NCI-H2081 treated with DMSO at 0.1 percent for 48 hours (cell line): ENCODE data around the gene SLC22A16.
"Not testable (repeated sequence)": the region's sequence is repeated elsewhere in the genome, so short reads cannot be mapped to it uniquely, and the experiment has no call there.

ENCODE experiments used
- DNase-seq: peaks from one replicate; lab custom pipeline; 2025; lab: John Stamatoyannopoulos, UW

Gene SLC22A16

GRCh38 chr6:110488606-110489190 lies 12.3 kb upstream of the SLC22A16 start:
- DNase-seq, result no peak

- DNase-seq, result not testable (repeated sequence)
Measured at GRCh38 chr6:110487968-110488381, 11.6 kb upstream of the SLC22A16 start.

- DNase-seq, result no peak
Measured at GRCh38 chr6:110486756-110487155, 10.3 kb upstream of the SLC22A16 start.

GRCh38 chr6:110485491-110485890 lies 9.1 kb upstream of the SLC22A16 start:
- no peak for DNase-seq

GRCh38 chr6:110484321-110484720 lies 7.9 kb upstream of the SLC22A16 start:
- no peak for DNase-seq

GRCh38 chr6:110482774-110483400 lies 6.5 kb upstream of the SLC22A16 start:
- DNase-seq, result no peak

GRCh38 chr6:110481081-110481480 lies 4.7 kb upstream of the SLC22A16 start:
- DNase-seq, result no peak

- no peak for DNase-seq
Measured at GRCh38 chr6:110475066-110475653, 1.3 kb downstream of the SLC22A16 start.

GRCh38 chr6:110474500-110474899 lies 1.9 kb downstream of the SLC22A16 start:
- DNase-seq, result no peak

- DNase-seq, result no peak
Measured at GRCh38 chr6:110472739-110473138, 3.7 kb downstream of the SLC22A16 start.

- no peak for DNase-seq
Measured at GRCh38 chr6:110471726-110472365, 4.6 kb downstream of the SLC22A16 start.

GRCh38 chr6:110468731-110469130 lies 7.7 kb downstream of the SLC22A16 start:
- DNase-seq, result no peak

- no peak for DNase-seq
Measured at GRCh38 chr6:110467566-110468140, 8.8 kb downstream of the SLC22A16 start.

- no peak for DNase-seq
Measured at GRCh38 chr6:110462884-110463481, 13.4 kb downstream of the SLC22A16 start.

- DNase-seq, result no peak
Measured at GRCh38 chr6:110461376-110461775, 15.0 kb downstream of the SLC22A16 start.

- no peak for DNase-seq
Measured at GRCh38 chr6:110459137-110459536, 17.3 kb downstream of the SLC22A16 start.

GRCh38 chr6:110458476-110458875 lies 17.9 kb downstream of the SLC22A16 start:
- no peak for DNase-seq

GRCh38 chr6:110457567-110458175 lies 18.7 kb downstream of the SLC22A16 start:
- not testable (repeated sequence) for DNase-seq

- DNase-seq, result no peak
Measured at GRCh38 chr6:110456694-110457093, 19.7 kb downstream of the SLC22A16 start.

GRCh38 chr6:110449541-110449895 lies 26.9 kb downstream of the SLC22A16 start:
- DNase-seq, result no peak

- no peak for DNase-seq
Measured at GRCh38 chr6:110448846-110449540, 27.4 kb downstream of the SLC22A16 start.
